ENCODE data around the gene SP6.

The SP6 gene

GRCh38 chr17:47879776-47880454 lies 29.0 kb upstream of the SP6 start:
- no peak for DNase-seq

GRCh38 chr17:47879028-47879585 lies 28.1 kb upstream of the SP6 start:
- DNase-seq: no peak

- no peak for DNase-seq
These were observed 27.5 kb upstream of the SP6 start for GRCh38 chr17:47878203-47879027.

- DNase-seq: no peak
These were observed 26.5 kb upstream of the SP6 start for GRCh38 chr17:47877368-47878034.

- no peak for DNase-seq
These were observed 24.3 kb upstream of the SP6 start for GRCh38 chr17:47875011-47875985.

GRCh38 chr17:47873200-47874090 lies 22.5 kb upstream of the SP6 start:
- no peak for DNase-seq

GRCh38 chr17:47872651-47873161 lies 21.7 kb upstream of the SP6 start:
- no peak for DNase-seq

GRCh38 chr17:47872019-47872650 lies 21.2 kb upstream of the SP6 start:
- no peak for DNase-seq

GRCh38 chr17:47871048-47871447 lies 20.1 kb upstream of the SP6 start:
- no peak for DNase-seq

- no peak for DNase-seq
These were observed 19.1 kb upstream of the SP6 start for GRCh38 chr17:47870056-47870455.

GRCh38 chr17:47869114-47869513 lies 18.2 kb upstream of the SP6 start:
- DNase-seq: no peak

- DNase-seq: no peak
These were observed 17.0 kb upstream of the SP6 start for GRCh38 chr17:47867813-47868533.

- no peak for DNase-seq
These were observed 16.0 kb upstream of the SP6 start for GRCh38 chr17:47866941-47867340.

- DNase-seq: no peak
These were observed 13.8 kb upstream of the SP6 start for GRCh38 chr17:47864791-47865216.

- DNase-seq: no peak
These were observed 11.9 kb upstream of the SP6 start for GRCh38 chr17:47862621-47863440.

- DNase-seq: no peak
These were observed 9.4 kb upstream of the SP6 start for GRCh38 chr17:47860386-47860785.

GRCh38 chr17:47857551-47858455 lies 6.8 kb upstream of the SP6 start:
- DNase-seq: no peak
